ENCODE measurements around the gene SEMA6B.
"Not testable (repeated sequence)": the region's sequence is repeated elsewhere in the genome, so short reads cannot be mapped to it uniquely, and the experiment has no call there.

The SEMA6B gene

DNA sequence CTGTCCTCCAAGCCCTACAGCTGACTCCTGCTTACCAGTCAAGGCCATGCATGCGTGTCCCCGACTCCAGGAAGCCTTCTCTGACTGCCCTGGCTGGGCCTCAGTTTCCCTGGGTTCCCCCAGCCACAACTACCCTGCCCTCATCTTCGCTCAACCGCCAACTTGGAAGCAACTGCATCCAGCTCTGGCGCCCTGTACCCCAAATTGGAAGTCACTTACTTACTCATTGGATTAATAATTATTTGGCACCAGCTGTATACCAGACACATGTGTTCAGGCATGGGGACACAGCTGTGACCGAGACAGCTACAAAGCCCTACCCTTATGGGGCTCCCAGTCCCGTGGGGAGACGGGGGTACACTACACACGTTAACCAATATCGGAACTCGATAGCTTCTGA, 10.9 kb upstream of the SEMA6B start:
- DNase-seq: no peak

- DNase-seq: no peak
Observed at GRCh38 chr19:4568886-4569285, 9.4 kb upstream of the SEMA6B start.

DNA sequence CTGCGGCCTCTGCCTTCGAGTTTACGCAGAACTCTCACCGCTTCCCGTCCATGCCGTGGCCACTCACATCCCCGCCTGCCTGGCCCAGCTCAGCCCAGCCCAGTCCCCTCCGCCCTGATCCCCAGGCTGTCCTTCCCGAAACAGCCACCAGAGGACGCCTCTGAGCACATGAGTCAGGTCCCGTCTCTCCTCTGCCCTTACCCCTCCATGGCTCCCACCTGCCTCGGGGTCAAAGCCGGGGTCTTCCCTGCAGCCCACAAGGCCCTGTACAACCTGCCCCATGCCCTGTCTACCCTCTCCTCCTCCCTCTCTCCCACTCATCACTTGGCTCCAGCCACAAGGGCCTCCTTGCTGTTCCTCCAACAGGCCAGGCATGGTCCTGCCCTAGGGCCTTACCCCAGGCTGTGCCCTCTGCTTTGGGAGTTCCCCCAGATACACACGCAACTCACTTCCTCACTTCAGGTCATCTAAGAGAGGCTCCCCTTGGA, 8.1 kb upstream of the SEMA6B start:
- peak; percentile 63 for DNase-seq

DNA sequence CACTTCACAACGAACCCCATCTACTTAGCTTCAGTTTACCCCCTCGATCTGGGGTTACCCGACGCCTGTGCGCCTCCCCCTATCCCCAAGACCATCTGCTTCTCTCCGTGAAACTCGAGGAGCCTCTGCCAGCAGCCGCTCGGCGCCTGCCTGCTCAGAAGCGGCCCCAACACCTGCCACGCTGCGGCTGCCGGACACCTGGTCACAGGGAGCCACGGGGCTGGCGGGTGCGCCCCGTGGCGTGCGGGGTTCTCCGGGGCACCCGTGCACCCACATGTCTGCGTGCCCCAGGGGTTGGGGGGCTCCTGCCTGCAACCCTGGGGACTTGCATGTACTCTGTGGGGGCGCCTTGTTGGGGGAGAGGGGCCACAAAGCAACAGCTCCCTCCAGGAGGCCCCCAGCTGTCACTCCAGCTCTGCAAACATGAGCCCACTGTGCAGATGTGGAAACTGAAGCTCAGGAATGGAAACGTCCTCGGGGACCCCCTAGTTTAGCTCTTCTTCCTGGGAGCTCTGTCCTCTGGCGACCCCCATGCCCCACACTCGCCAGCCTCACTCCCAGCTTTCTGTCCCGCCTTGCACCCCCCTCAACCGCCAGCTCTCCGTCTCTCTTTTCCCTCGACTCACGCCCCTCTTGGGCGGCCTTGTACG, 7.0 kb upstream of the SEMA6B start:
- DNase-seq: no peak

- DNase-seq: not testable (repeated sequence)
Observed at GRCh38 chr19:4563562-4563961, 4.1 kb upstream of the SEMA6B start.

- not testable (repeated sequence) for DNase-seq
Observed at GRCh38 chr19:4562085-4562484, 2.6 kb upstream of the SEMA6B start.

- peak; percentile 27 for DNase-seq
Observed at GRCh38 chr19:4557971-4558941, 1.2 kb downstream of the SEMA6B start.

DNA sequence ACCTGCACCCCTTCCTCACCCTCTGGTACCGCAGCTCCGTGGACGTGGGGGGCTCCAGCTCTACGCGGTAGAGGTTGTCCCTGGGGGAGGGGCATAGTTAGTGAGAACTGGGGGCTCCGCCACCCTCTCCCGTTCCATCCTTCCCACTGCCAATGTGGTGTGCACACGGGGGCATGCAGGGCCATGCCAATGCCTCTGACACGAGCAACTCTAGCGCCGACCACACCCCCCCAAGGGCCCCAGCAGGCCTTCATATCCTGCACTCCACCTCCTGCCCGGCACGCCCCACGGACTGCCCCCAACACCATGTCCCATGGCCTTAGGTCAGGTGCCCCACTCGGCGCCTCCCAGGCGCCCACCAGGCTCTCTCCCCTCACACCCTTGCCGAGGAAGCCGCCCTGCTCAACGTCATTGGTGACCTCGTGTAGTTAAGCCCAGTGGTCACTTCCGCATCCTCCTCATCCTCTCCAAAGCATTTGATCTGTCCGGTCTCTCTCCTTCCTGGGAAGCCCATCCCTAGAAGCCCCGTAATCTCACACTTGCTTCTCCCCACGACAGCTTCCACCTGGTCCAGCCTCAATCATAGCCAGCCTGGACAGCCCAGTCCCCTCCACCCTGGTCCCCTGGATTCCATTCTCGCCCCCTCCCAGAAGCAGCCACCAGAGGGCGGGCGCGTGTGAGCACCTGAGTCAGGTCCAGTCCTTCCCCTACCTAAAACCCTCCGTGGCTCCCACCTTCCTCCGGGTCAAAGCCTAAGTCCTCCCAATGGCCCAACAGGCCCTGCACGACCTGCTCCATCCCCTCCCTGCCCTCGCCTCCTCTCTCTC, 2.1 kb downstream of the SEMA6B start:
- peak; percentile 23 for DNase-seq

- peak; percentile 17 for DNase-seq
Observed at GRCh38 chr19:4556597-4557127, 2.8 kb downstream of the SEMA6B start.

DNA sequence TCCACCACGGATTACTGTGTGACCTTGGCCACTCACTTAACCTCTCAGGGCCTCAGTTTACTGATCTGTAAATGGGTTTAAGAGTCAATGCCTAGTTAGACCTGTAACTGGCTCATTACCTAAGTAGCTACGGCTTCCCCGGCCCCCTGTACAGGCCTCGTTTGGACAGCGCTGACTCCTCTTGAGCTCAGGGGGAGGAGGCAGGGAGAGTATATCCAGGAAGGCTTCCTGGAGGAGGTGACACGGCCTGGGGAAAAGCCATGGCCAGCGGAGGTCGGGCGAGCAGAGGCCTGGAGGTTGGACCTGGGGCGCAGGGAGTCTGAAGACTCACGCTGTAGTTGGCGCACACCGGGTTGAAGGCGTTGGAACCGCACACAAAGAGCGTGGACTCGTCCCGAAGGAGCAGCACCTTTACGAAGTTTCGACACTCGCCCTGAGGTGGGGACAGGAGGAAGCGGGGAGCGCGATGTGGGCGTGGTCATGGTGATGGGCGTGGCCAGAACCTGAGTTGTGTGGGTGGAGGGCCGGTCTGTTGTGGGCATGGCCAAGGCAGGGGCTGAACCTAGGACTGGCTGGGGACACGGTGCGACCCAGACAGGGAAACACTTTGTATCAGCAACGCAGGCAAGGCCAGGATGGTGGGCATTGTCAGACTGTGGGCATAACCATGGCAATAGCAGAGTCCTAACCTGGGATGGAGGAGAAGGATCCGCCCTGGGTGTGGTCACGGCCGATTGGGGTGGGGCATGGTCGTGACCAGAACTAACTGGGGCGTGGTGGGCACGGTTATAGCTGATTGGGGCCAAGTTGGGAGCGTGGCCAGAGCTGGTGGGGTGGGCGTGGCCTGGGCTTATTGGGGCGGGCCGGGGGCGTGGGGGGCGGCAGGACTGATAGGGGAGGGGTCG, 3.6 kb downstream of the SEMA6B start:
- DNase-seq: no peak

- DNase-seq: no peak
Observed at GRCh38 chr19:4554717-4555116, 4.8 kb downstream of the SEMA6B start.

DNA sequence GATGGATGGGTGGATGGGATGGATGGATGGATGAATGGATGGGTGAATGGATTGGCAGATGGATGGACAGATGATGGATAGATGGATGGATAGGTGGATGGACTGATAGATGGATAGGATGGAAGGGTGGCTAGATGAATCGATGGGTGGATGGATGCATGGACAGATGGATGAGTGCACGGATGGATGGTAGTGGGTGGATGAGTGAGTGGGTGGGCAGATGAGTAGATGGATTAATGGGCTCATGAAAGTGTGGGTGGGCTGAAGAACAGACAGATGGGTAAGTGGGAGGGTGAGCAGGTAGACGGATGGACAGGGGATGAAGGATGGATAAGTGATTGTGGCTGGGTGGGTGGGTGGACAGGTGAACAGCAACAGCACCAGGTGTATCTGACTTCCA, 5.7 kb downstream of the SEMA6B start:
- no peak for DNase-seq

- no peak for DNase-seq
Observed at GRCh38 chr19:4553092-4553695, 6.3 kb downstream of the SEMA6B start.

GRCh38 chr19:4552525-4552819, 7.0 kb downstream of the SEMA6B start:
- no peak for DNase-seq

DNA sequence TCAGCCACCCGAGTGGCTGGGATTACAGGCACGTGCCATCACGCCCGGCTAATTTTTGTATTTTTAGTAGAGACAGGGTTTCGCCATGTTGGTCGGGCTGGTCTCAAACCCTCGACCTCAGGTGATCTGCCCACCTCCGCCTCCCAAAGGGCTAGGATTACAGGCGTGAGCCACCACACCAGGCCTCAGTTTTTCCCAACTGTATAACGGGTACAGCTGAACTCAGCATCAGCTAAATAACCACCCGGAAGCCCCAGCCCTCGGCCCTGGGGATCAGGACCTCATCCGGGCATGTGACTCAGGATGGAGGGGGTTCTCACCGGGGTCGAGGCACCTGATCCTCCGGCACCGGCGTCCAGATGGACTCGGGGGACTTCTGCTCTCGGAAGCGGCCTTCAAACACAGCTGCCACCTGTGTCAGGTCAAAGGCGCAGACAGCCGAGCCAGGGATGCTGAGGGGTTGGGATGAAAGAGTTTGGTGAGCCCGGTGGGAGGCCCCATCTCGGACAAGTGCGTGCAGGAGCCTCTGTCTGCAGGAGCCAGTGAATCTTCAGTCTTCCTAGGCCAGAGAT, 8.9 kb downstream of the SEMA6B start:
- no peak for DNase-seq

GRCh38 chr19:4550018-4550417, 9.5 kb downstream of the SEMA6B start:
- DNase-seq: no peak

- DNase-seq: no peak
Observed at GRCh38 chr19:4548238-4548584, 11.3 kb downstream of the SEMA6B start.

DNA sequence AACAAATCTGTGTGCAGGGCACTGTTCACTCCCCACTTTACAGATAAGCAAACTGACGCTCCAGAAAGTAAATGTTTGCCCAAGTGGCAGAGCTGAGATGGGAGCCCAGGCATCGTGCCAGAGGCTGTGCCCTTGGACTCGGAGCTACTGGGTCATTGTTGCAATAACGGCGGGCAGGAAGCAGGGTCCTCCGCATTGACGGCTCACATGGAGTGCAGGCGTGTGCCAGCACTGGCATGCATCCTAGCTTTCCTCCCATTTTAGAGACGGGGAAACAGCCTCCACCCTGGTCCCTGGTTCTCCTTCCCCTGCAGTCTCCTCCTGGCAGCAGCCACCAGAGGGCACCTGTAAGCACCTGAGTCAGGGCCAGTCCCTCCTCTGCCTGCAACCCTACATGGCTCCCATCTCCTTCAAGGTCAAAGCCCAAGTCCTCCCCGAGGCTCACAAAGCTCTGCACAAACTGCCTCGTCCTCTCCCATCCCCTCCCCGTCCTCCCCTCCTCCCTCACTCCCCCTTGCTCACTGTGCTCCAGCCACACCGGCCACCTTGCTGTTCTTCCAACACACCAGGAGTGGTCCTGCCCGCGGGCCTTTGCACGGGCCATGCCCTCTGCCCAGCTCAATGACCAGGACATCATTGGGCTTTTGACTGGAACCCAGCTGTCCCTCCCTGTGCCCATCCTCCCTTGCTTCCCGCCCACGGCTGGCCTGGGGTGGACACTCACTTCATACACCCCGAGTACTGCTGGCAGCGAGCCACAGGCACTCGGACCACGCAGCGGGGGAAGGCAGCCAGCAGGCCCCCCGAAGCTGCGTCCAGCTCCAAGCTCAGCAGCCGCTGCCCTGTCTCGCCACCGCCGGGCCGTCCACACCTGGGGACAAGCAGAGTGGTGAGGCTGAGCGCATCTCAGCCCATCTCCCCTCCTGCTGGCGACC, 11.9 kb downstream of the SEMA6B start:
- peak; percentile 34 for DNase-seq

DNA sequence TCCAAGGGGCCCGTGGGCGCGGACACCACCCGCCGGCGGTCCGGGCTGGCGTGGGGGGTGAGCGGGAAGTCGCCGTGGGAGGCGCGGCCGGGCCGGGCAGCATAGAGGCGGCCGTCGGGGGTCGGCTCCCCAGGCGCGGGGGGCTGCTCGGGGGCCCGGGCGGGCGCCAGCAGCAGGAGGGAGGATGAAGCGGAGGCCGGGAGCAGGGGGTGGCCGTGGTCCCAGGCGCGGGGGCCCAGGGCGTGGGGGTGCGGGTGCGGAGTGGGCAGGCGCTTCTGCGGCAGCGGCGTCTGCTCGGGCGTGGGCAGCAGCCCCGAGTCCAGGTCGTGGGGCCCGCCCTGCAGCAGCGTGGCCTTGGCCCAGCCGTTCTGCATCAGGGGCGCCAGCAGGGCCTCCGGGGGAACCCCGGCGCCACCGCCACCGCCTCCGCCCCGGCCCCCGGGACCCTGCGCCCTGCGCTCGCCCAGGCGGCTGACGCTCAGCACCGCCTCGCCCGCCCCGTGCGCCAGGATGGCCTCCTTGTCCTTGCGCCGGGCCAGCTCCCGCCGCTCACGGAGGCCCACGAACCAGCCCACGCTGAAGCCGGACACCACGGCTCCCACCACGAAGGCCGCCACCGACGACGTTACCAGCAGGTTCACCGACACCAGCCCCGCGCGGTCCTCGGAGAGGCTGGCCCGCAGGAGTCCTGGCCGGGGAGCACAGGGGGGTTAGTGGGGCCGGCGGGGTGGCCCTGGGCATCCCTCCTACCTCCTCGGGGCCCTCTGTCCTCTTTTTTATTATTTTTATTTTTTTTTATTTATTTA, 15.4 kb downstream of the SEMA6B start:
- DNase-seq: no peak
